GM21447 (cell line): ENCODE measurements around the gene SLC13A2.

Experiments
- ATAC-seq: cut with Tn5 transposase; IDR thresholded peaks from one replicate; pipeline ENCODE4 v1.9.1; 2021; ENCODE audit not compliant: unreplicated experiment

Gene SLC13A2

GRCh38 chr17:28533091-28533807, 59.8 kb downstream of the SLC13A2 start:
- no peak for ATAC-seq

GRCh38 chr17:28534740-28535375, 61.4 kb downstream of the SLC13A2 start:
- ATAC-seq, result no peak

- ATAC-seq, result no peak
Observed at GRCh38 chr17:28536532-28537218, 63.2 kb downstream of the SLC13A2 start.

- no peak for ATAC-seq
Observed at GRCh38 chr17:28537219-28537610, 63.8 kb downstream of the SLC13A2 start.

GRCh38 chr17:28538296-28538895, 65.0 kb downstream of the SLC13A2 start:
- no peak for ATAC-seq

- ATAC-seq, result no peak
Observed at GRCh38 chr17:28540231-28540630, 66.8 kb downstream of the SLC13A2 start.

GRCh38 chr17:28541439-28541838, 68.0 kb downstream of the SLC13A2 start:
- no peak for ATAC-seq

- ATAC-seq, result no peak
Observed at GRCh38 chr17:28544402-28545140, 71.1 kb downstream of the SLC13A2 start.

- no peak for ATAC-seq
Observed at GRCh38 chr17:28545141-28545503, 71.7 kb downstream of the SLC13A2 start.

- ATAC-seq, result no peak
Observed at GRCh38 chr17:28545787-28546415, 72.5 kb downstream of the SLC13A2 start.

GRCh38 chr17:28547096-28547622, 73.7 kb downstream of the SLC13A2 start:
- ATAC-seq, result no peak
